A673 (cell line): ENCODE measurements around the gene MFSD1. TPM values are rescaled to one million over a fixed set of nuclear protein-coding genes. Genes with fewer than 3 reads are reported as not detected.

Experiments
- BruUV-seq: library from RNA; stranded (reverse); fragments of 400-500 nt; replicated peaks from 2 replicates; lab custom pipeline; 2021; lab: Mats Ljungman, UMichigan
- CTCF ChIA-PET: fragments of 300-600 bp; sonication (Branson Sonifier 250); formaldehyde crosslinking; loops from one replicate; lab custom pipeline; 2022; ENCODE audit warnings: antibody characterized with exemption; lab: Charles Lee
- POLR2A ChIA-PET: fragments of 300-600 bp; sonication (Branson Sonifier 250); formaldehyde crosslinking; loops from one replicate; lab custom pipeline; 2022; ENCODE audit warnings: antibody characterized with exemption; ENCODE audit not compliant: low non-redundant PET; lab: Charles Lee
- DNase-seq: peaks from one replicate; pipeline ENCODE4 v3.0.0-alpha.2; 2015; ENCODE audit warnings: low spot score
- H3K27ac ChIP-seq: fragments of 200-600 bp; sonication (generic); 2 replicates; pipeline ENCODE4 v1.5.1; 2016; ENCODE audit warnings: mixed run types, low read depth, mild to moderate bottlenecking, mixed read lengths, antibody characterized with exemption, low read length; ENCODE audit not compliant: poor library complexity, severe bottlenecking
- H3K27me3 ChIP-seq: fragments of 200-600 bp; sonication (generic); replicated peaks from 2 replicates; pipeline ENCODE4 v1.6.1; 2017; ENCODE audit warnings: mixed run types, low read depth, mild to moderate bottlenecking, mixed read lengths, antibody characterized with exemption, low read length; ENCODE audit not compliant: insufficient read depth, poor library complexity
- H3K36me3 ChIP-seq: fragments of 200-600 bp; sonication (generic); 2 replicates; pipeline ENCODE4 v1.6.1; 2016; ENCODE audit warnings: mixed run types, mild to moderate bottlenecking, mixed read lengths, antibody characterized with exemption, low read length; ENCODE audit not compliant: insufficient read depth, poor library complexity, severe bottlenecking
- H3K4me1 ChIP-seq: fragments of 200-600 bp; sonication (generic); 2 replicates; pipeline ENCODE4 v1.6.1; 2017; ENCODE audit warnings: mixed run types, mild to moderate bottlenecking, mixed read lengths, antibody characterized with exemption, low read length; ENCODE audit not compliant: insufficient read depth, poor library complexity, severe bottlenecking
- H3K4me3 ChIP-seq: fragments of 200-600 bp; sonication (generic); 2 replicates; pipeline ENCODE4 v1.5.1; 2016; ENCODE audit warnings: low read depth, mixed run types, mild to moderate bottlenecking, mixed read lengths, low read length; ENCODE audit not compliant: poor library complexity, severe bottlenecking
- H3K9me3 ChIP-seq: fragments of 200-600 bp; sonication (generic); 2 replicates; pipeline ENCODE4 v1.6.1; 2016; ENCODE audit warnings: mixed run types, low read depth, mild to moderate bottlenecking, mixed read lengths, antibody characterized with exemption, low read length; ENCODE audit not compliant: poor library complexity, severe bottlenecking
- EZH2 ChIP-seq: fragments of 200-600 bp; sonication (generic); IDR thresholded peaks from 2 replicates; pipeline ENCODE4 v1.6.1; 2017; ENCODE audit warnings: borderline replicate concordance, low read depth, mild to moderate bottlenecking, mixed read lengths, antibody characterized with exemption, low read length; ENCODE audit not compliant: poor library complexity, severe bottlenecking
- intact Hi-C: fragments of 100-400 bp; cut with micrococcal nuclease; formaldehyde crosslinking; loops from one replicate; pipeline ENCODE4 v1.10.0; 2022; ENCODE audit not compliant: unreplicated experiment
- total RNA-seq: library from RNA; stranded (reverse); gene quantifications from 2 replicates; pipeline ENCODE4 v1.2.3, GENCODE V29; 2021
- TF ChIP-seq, protein P1 (sequence below): fragments of 300-800, 200-600 bp; sonication (generic); conservative IDR thresholded peaks from 2 replicates; pipeline ENCODE4 v1.5.1; 2017; ENCODE audit warnings: low read depth, mild to moderate bottlenecking, antibody characterized with exemption, low read length, moderate library complexity, mixed read lengths

Gene MFSD1
- total RNA-seq, 1 experiment from 2014 or later = 15.2 TPM

DNA sequence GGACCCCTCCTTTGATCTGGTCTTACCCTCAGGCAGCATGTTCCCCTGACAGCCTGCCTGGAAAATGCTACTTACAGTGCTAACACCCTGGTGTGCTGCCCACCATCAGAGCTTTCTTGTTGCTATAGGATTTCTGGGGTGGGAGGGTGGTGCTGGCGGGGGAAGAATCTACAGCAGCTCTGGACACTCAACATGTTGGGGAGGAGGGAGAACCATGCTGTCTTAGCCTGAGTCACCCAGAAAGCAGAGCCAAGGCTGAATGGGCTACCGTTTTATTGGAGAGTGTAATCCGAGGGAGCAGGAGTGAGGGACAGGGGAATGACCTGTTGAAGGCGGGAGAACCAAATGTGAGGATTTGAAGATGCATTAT, 45.6 kb downstream of the MFSD1 start:
- Histone ChIP-seq H3K27ac (no peak overlapping the region), H3K36me3 (no peaks in the 10 kb centered on the region), H3K4me1 (no peaks in the 10 kb centered on the region), H3K4me3 (no peak overlapping the region), H3K27me3 (peaks cover 15% of the 10 kb centered on the region), H3K9me3 (no peaks in the 10 kb centered on the region)
- no TSS peak for BruUV-seq
- no peak for DNase-seq
- ChIA-PET POLR2A (no interaction called here), CTCF (no interaction called here)
- intact Hi-C loops = loop anchor here (2.0 to 10.0 kb wide), 3 partner anchors 405 to 957 kb away; no protein-coding TSS in a partner anchor
- TF ChIP-seq, protein P1, sequence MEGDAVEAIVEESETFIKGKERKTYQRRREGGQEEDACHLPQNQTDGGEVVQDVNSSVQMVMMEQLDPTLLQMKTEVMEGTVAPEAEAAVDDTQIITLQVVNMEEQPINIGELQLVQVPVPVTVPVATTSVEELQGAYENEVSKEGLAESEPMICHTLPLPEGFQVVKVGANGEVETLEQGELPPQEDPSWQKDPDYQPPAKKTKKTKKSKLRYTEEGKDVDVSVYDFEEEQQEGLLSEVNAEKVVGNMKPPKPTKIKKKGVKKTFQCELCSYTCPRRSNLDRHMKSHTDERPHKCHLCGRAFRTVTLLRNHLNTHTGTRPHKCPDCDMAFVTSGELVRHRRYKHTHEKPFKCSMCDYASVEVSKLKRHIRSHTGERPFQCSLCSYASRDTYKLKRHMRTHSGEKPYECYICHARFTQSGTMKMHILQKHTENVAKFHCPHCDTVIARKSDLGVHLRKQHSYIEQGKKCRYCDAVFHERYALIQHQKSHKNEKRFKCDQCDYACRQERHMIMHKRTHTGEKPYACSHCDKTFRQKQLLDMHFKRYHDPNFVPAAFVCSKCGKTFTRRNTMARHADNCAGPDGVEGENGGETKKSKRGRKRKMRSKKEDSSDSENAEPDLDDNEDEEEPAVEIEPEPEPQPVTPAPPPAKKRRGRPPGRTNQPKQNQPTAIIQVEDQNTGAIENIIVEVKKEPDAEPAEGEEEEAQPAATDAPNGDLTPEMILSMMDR = no peak
- TF ChIP-seq EZH2 = no peak

DNA sequence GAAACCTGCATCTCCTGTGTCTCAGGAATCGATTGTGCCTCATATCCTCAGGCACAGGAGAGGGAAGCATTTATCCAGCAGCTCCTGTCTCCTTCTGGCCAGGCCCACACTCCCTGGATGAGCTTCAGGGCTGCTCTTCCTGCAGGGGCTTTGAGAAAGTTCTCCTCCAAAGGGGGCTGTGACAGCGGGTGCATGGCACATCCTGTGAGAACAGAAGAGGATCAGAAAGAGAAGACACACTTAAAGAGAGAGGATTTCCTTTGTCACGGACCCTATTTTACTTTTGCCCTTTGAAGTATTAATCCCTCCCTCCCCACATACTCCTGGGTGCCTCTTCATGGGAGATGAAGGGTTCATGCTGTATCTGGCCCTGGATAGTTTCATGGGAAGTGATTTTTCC, 46.0 kb downstream of the MFSD1 start:
- ChIA-PET POLR2A (no interaction called here), CTCF (no interaction called here)
- TF ChIP-seq EZH2 = no peak
- TF ChIP-seq, protein P1 = no peak
- no peak overlapping the region for H3K27ac ChIP-seq
- intact Hi-C loops = loop anchor here (2.0 to 10.0 kb wide), 3 partner anchors 405 to 957 kb away; no protein-coding TSS in a partner anchor
- no peaks in the 10 kb centered on the region for H3K36me3 ChIP-seq
- no peaks in the 10 kb centered on the region for H3K4me1 ChIP-seq
- no peak overlapping the region for H3K4me3 ChIP-seq
- DNase-seq = no peak
- peaks cover 15% of the 10 kb centered on the region for H3K27me3 ChIP-seq
- H3K9me3 ChIP-seq = no peaks in the 10 kb centered on the region
- BruUV-seq = no TSS peak

DNA sequence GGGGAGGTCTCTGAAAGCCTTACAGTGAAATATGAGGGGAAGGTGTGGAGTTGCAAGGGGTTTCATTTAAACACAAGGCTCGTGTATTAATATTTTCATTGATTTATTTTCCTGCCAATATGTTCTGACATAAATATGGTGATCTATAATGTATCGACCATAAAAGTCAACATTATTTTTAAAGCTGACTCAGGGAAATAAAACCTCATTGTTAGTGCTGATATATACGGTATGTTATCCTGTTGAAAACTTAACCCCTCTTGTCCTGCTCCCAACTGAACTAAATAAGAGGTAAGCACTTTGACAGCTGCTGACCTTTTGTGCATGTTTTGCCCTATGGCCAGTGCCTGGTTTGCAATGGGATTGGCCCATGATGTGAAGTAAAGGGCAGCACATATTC, 47.9 kb downstream of the MFSD1 start:
- intact Hi-C loops = loop anchor here (10.0 kb wide), 2 partner anchors 735 to 955 kb away; no protein-coding TSS in a partner anchor
- no peak for TF ChIP-seq EZH2
- TF ChIP-seq, protein P1 = no peak
- H3K4me1 ChIP-seq = no peaks in the 10 kb centered on the region
- H3K4me3 ChIP-seq = no peak overlapping the region
- H3K36me3 ChIP-seq = no peaks in the 10 kb centered on the region
- no TSS peak for BruUV-seq
- H3K27ac ChIP-seq = no peak overlapping the region
- H3K9me3 ChIP-seq = no peaks in the 10 kb centered on the region
- POLR2A ChIA-PET = no interaction called here
- peaks cover 15% of the 10 kb centered on the region for H3K27me3 ChIP-seq
- DNase-seq = no peak
- CTCF ChIA-PET = no interaction called here
